ENCODE data around the gene SPON1. TPM values are rescaled to one million over a fixed set of nuclear protein-coding genes. Genes with fewer than 3 reads are reported as not detected.
"Not testable (repeated sequence)": the region's sequence is repeated elsewhere in the genome, so short reads cannot be mapped to it uniquely, and the experiment has no call there.

SPON1 gene
- total RNA-seq, 3 donors from 2014 or later = 0.82 to 1.1 (median 0.87) TPM

- no peak for ATAC-seq
- H3K27me3 Mint-ChIP-seq (ENCODE audit: low read depth) = no peaks in the 10 kb centered on the region
- H3K9me3 Mint-ChIP-seq = no peaks in the 10 kb centered on the region
- H3K36me3 Mint-ChIP-seq (ENCODE audit: insufficient read depth) = peaks cover 10% of the 10 kb centered on the region
- no peaks in the 10 kb centered on the region for H3K4me1 Mint-ChIP-seq (ENCODE audit: low read depth)
- H3K4me3 Mint-ChIP-seq = no peak overlapping the region
- no peak for DNase-seq
Observed at GRCh38 chr11:14137284-14137683, 174.8 kb downstream of the SPON1 start.

DNA sequence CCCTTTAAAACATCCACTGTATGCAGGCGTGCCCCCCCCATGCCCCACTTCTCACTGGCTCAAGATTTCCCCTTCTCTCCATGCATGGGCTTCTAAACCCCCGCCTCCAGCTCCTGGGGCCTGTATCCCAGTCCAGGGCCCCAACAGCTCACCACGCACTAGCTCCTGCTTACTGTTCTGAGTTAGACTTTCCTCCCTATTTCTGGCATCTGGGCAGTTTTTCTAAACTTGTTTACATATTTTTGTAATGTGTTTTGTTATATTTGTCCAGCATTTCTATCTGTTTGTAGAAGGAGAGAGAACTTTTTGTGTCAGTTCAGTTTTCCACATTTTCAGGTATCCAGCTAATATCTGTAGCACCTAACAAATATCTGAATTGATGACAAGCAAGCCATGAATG lies 178.5 kb downstream of the SPON1 start:
- H3K4me3 Mint-ChIP-seq = no peak overlapping the region
- no peak for ATAC-seq
- H3K4me1 Mint-ChIP-seq (ENCODE audit: low read depth) = no peaks in the 10 kb centered on the region
- peaks cover 9% of the 10 kb centered on the region for H3K36me3 Mint-ChIP-seq (ENCODE audit: insufficient read depth)
- H3K27me3 Mint-ChIP-seq (ENCODE audit: low read depth) = no peaks in the 10 kb centered on the region
- no peak for DNase-seq
- H3K9me3 Mint-ChIP-seq = no peaks in the 10 kb centered on the region

DNA sequence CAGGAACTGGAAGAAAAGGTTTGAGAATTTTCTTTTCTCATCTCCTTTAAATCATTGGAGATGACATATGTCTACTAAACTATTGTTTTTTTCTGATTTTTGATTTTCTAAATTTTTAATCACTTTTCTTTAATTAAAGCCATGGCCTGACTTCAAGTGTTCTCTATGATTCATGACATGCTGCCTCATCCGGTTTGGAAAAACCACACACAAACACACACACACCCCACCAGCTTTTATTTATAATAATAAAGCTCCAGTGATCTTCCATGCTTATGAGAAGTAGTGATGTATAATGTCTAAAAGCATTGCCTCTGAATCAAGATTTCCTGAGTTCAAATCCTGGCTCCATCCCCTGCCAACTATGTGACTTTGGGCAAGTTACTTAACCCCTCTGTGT lies 179.2 kb downstream of the SPON1 start:
- H3K36me3 Mint-ChIP-seq (ENCODE audit: insufficient read depth) = peaks cover 9% of the 10 kb centered on the region

GRCh38 chr11:14144934-14145333 lies 182.4 kb downstream of the SPON1 start:
- Mint-ChIP-seq H3K9me3 (no peaks in the 10 kb centered on the region), H3K4me3 (no peak overlapping the region), H3K36me3 (ENCODE audit: insufficient read depth) (peaks cover 9% of the 10 kb centered on the region), H3K27me3 (ENCODE audit: low read depth) (no peaks in the 10 kb centered on the region), H3K4me1 (ENCODE audit: low read depth) (peaks cover 3% of the 10 kb centered on the region)
- DNase-seq = no peak
- peak; percentile 95 for ATAC-seq

More for the DNA sequence above, 179.2 kb downstream of the SPON1 start:
- no peaks in the 10 kb centered on the region for H3K9me3 Mint-ChIP-seq
- no peaks in the 10 kb centered on the region for H3K4me1 Mint-ChIP-seq (ENCODE audit: low read depth)
- DNase-seq (no peak), ATAC-seq (no peak)
- H3K27me3 Mint-ChIP-seq (ENCODE audit: low read depth) = no peaks in the 10 kb centered on the region
- H3K4me3 Mint-ChIP-seq = no peak overlapping the region

- DNase-seq = no peak
Observed at GRCh38 chr11:14148653-14149273, 186.2 kb downstream of the SPON1 start.

DNA sequence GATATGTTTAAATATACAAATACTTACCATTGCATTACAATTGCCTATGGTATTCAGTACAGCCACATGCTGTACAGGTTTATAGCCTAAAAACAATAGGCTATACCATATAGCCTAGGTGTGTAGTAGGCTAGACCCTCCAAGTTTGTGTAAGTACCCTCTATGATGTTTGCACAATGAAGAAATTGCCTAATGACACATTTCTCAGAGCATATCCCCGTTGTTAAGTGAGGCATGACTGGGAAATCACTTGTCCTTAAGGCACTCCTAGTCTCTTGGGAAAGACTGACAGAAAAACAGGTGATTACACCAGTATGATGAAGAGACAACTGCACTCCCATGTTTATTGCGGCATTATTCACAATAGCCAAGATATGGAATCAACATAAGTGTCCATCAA lies 187.2 kb downstream of the SPON1 start:
- Mint-ChIP-seq H3K9me3 (peaks cover 9% of the 10 kb centered on the region), H3K27me3 (ENCODE audit: low read depth) (no peaks in the 10 kb centered on the region), H3K4me3 (no peak overlapping the region), H3K36me3 (ENCODE audit: insufficient read depth) (no peaks in the 10 kb centered on the region), H3K4me1 (ENCODE audit: low read depth) (peaks cover 3% of the 10 kb centered on the region)
- ATAC-seq (no peak), DNase-seq (no peak)

More at GRCh38 chr11:14148653-14149273, 186.2 kb downstream of the SPON1 start:
- ATAC-seq = peak; percentile 35 to 38
- no peak overlapping the region for H3K4me3 Mint-ChIP-seq
- peaks cover 8% of the 10 kb centered on the region for H3K9me3 Mint-ChIP-seq
- H3K27me3 Mint-ChIP-seq (ENCODE audit: low read depth) = no peaks in the 10 kb centered on the region
- no peaks in the 10 kb centered on the region for H3K36me3 Mint-ChIP-seq (ENCODE audit: insufficient read depth)
- peaks cover 3% of the 10 kb centered on the region for H3K4me1 Mint-ChIP-seq (ENCODE audit: low read depth)

DNA sequence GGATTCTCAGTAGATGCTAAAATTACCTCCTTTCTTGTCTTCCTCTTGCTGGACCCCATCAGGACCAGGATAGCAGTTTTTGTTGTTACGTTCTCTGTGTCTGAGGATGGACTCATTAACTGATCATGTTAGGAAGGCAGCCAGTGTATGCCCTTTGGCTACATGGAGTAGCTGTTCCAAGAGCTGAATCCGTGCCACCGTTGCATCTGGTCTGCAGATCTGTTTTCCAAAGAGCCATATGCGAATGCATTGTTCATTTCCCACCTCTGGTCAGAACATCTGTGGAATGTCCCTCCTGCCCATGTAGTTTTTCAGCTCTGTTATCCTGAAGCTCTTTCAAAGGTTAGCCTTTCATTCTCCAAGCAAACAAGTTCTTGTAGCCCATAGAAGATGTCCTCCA lies 188.4 kb downstream of the SPON1 start:
- Mint-ChIP-seq H3K27me3 (ENCODE audit: low read depth) (no peaks in the 10 kb centered on the region), H3K9me3 (peaks cover 14% of the 10 kb centered on the region), H3K36me3 (ENCODE audit: insufficient read depth) (no peaks in the 10 kb centered on the region), H3K4me1 (ENCODE audit: low read depth) (peaks cover 3% of the 10 kb centered on the region), H3K4me3 (no peak overlapping the region)
- DNase-seq (no peak), ATAC-seq (no peak)

DNA sequence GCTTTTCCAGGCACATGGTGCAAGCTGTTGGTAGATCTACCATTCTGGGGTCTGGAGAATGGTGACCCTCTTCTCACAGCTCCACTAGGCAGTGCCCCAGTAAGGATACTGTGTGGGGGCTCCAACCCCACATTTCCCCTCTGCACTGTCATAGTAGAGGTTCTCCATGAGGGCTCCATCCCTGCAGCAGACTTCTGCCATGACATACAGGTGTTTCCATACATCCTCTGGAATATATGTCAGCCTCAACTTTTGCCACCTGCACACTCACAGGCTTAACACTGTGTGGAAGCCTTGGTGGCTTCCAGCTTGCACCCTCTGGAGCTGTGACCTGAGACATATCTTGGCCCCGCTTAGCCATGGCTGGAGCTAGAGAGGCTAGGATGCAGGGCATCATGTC lies 191.6 kb downstream of the SPON1 start:
- not testable (repeated sequence) for DNase-seq; H3K4me3 Mint-ChIP-seq; H3K4me1 Mint-ChIP-seq (ENCODE audit: low read depth); H3K27me3 Mint-ChIP-seq (ENCODE audit: low read depth); H3K36me3 Mint-ChIP-seq (ENCODE audit: insufficient read depth); ATAC-seq
- peaks cover 30% of the 10 kb centered on the region for H3K9me3 Mint-ChIP-seq

DNA sequence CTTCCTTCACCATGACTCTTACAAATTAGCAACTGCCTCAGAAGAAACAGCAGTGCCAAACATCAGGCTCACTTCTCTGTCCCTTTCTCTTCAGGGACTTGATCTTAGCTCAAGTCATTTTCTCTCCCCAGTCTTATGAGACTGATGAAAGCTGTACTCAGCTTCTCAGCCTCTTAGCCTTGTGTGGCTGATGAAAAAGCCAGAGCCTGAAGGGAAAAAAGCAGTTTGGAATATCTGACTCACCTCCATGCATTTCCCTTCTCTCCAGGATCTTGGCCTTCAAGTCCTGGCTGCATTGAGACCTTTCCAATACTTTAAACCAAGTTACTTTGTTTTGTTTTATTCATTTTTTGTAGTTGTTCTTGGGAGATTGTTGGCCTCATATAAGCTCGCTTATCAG lies 195.9 kb downstream of the SPON1 start:
- Mint-ChIP-seq H3K4me3 (no peak overlapping the region), H3K36me3 (ENCODE audit: insufficient read depth) (no peaks in the 10 kb centered on the region), H3K4me1 (ENCODE audit: low read depth) (no peaks in the 10 kb centered on the region), H3K27me3 (ENCODE audit: low read depth) (no peaks in the 10 kb centered on the region), H3K9me3 (peaks cover 26% of the 10 kb centered on the region)
- DNase-seq = no peak
- no peak for ATAC-seq

- ATAC-seq (no peak), DNase-seq (no peak)
- Mint-ChIP-seq H3K4me1 (ENCODE audit: low read depth) (peaks cover 5% of the 10 kb centered on the region), H3K36me3 (ENCODE audit: insufficient read depth) (peaks cover 7% of the 10 kb centered on the region), H3K27me3 (ENCODE audit: low read depth) (no peaks in the 10 kb centered on the region), H3K4me3 (no peak overlapping the region), H3K9me3 (peaks cover 19% of the 10 kb centered on the region)
Observed at GRCh38 chr11:14163576-14163975, 201.1 kb downstream of the SPON1 start.

DNA sequence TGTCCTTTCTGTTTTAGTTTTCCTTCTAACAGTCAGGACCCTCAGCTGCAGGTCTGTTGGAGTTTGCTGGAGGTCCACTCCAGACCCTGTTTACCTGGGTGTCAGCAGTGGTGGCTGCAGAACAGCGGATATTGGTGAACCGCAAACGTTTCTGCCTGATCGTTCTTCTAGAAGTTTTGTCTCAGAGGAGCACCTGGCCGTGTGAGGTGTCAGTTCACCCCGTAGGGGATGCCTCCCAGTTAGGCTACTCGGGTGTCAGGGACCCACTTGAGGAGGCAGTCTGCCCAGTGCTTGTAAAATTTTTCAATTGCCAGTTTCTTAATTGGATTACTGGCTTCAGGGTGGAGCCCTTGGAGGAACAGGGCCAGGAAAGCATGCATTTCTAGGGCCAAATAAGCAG lies 211.2 kb downstream of the SPON1 start:
- not testable (repeated sequence) for ATAC-seq, H3K4me3 Mint-ChIP-seq

DNA sequence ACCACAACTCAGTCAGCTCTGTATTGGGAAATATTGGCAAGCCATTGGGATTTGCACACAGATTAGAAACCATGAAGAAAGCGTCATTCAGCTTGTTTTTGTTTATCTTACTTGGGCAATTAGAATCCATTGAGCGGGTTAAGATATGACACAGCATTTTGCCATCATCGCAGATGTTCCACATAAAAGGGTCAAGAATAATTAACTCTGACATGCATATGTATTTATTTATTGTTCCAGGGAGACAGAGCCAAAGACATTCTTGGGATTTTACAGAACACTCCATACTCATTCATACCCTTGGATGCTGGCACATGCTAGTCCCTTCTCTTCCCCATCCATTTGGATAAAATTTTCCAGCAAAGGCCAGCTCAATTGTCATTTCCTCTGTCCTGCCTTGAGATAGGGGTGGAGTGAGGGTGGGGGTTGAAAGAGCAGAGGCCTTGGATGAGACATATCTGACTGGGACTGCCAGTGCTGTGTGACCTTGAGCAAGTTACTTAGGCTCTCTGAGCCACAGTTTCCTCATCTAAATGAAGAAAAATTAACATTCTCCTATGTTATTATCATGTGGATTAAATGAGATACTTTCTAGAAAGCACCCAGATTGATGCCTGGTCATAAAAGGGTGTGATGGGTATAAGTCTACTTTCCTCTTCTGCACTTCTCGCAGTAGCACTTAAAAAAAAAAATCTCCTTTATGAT lies 216.7 kb downstream of the SPON1 start:
- ATAC-seq = no peak
- H3K4me1 Mint-ChIP-seq (ENCODE audit: low read depth) = peaks cover 12% of the 10 kb centered on the region
- no peak overlapping the region for H3K4me3 Mint-ChIP-seq
- DNase-seq = no peak
- no peaks in the 10 kb centered on the region for H3K27me3 Mint-ChIP-seq (ENCODE audit: low read depth)
- H3K36me3 Mint-ChIP-seq (ENCODE audit: insufficient read depth) = no peaks in the 10 kb centered on the region
- H3K9me3 Mint-ChIP-seq = no peaks in the 10 kb centered on the region

More for the DNA sequence above, 211.2 kb downstream of the SPON1 start:
- not testable (repeated sequence) for DNase-seq; H3K27me3 Mint-ChIP-seq (ENCODE audit: low read depth); H3K36me3 Mint-ChIP-seq (ENCODE audit: insufficient read depth); H3K9me3 Mint-ChIP-seq
- peaks cover 12% of the 10 kb centered on the region for H3K4me1 Mint-ChIP-seq (ENCODE audit: low read depth)

DNA sequence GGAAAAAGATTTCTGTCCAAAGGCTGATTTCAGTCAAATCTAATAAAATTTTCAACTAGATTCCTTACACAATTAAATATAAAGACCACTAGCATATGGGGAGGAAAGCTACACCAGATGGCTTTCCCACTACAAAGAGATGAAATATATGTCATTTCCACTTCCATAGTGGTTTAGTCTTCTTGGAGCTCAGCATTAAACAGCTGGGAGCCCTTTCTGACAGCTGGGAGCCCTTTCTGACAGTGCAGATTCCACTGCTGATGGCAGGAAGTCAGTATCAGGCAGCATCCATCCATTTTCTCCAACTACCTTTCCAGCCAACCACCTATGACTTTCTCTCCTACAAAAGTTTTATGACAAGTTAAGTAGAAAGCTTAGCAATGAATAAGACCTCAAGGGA lies 218.6 kb downstream of the SPON1 start:
- no peak for DNase-seq
- H3K4me3 Mint-ChIP-seq = no peak overlapping the region
- H3K36me3 Mint-ChIP-seq (ENCODE audit: insufficient read depth) = peaks cover 5% of the 10 kb centered on the region
- H3K4me1 Mint-ChIP-seq (ENCODE audit: low read depth) = peaks cover 12% of the 10 kb centered on the region
- H3K9me3 Mint-ChIP-seq = no peaks in the 10 kb centered on the region
- ATAC-seq = no peak
- no peaks in the 10 kb centered on the region for H3K27me3 Mint-ChIP-seq (ENCODE audit: low read depth)

- DNase-seq = no peak
- Mint-ChIP-seq H3K9me3 (no peaks in the 10 kb centered on the region), H3K4me3 (no peak overlapping the region), H3K36me3 (ENCODE audit: insufficient read depth) (peaks cover 7% of the 10 kb centered on the region), H3K4me1 (ENCODE audit: low read depth) (no peaks in the 10 kb centered on the region), H3K27me3 (ENCODE audit: low read depth) (no peaks in the 10 kb centered on the region)
- ATAC-seq = no peak
Observed at GRCh38 chr11:14182833-14183364, 220.4 kb downstream of the SPON1 start.
